Gastroesophageal sphincter (tissue), 4 donors: ENCODE data around the gene ASAP2. TPM values are rescaled to one million over a fixed set of nuclear protein-coding genes. Genes with fewer than 3 reads are reported as not detected.

Experiments
- ATAC-seq: fragments of 150-250 bp; one replicate; pipeline ENCODE4 v1.9.1; 2016; ENCODE audit warnings: mild to moderate bottlenecking, moderate library complexity
- H3K27ac ChIP-seq, 4 donors: fragments of 200-600 bp; sonication (generic) in 3 of 4; 1 replicate in 3 of 4; 2 replicates in 1 of 4; pipeline ENCODE4 v1.5.1; 2016 to 2019
- H3K27me3 ChIP-seq: fragments of 200-600 bp; sonication (generic); one replicate; pipeline ENCODE4 v1.5.1; 2019
- H3K36me3 ChIP-seq, 2 donors: fragments of 200-600 bp; sonication (generic); one replicate each; pipeline ENCODE4 v1.5.1; 2019; ENCODE audit warnings: control low read depth in 1 of 2
- H3K4me1 ChIP-seq, 3 donors: fragments of 200-600 bp; sonication (generic); 1 replicate in 2 of 3; 2 replicates in 1 of 3; pipeline ENCODE4 v1.5.1; 2016 to 2019; ENCODE audit warnings: control low read depth in 2 of 3
- H3K4me3 ChIP-seq, 2 donors: fragments of 200-600 bp; sonication (generic); one replicate each; pipeline ENCODE4 v1.5.1; 2019; ENCODE audit warnings: mild to moderate bottlenecking in 1 of 2, moderate library complexity in 1 of 2
- H3K9me3 ChIP-seq, 3 donors: fragments of 200-600 bp; sonication (generic); one replicate each; pipeline ENCODE4 v1.5.1; 2017 to 2019; ENCODE audit warnings: control low read depth in 2 of 3
- CTCF ChIP-seq, 4 experiments: fragments of 200-600 bp in 2 of 4; fragments of 450-650 bp in 2 of 4; sonication (generic) in 1 of 4; IDR thresholded peaks; one replicate each; pipeline ENCODE4 v1.5.1; 2017 to 2019; ENCODE audit warnings: antibody characterized with exemption in 4 of 4, mild to moderate bottlenecking in 2 of 4, moderate library complexity in 2 of 4
- EP300 ChIP-seq: sonication (generic); formaldehyde crosslinking; IDR thresholded peaks from one replicate; pipeline ENCODE4 v1.6.1; 2017; ENCODE audit warnings: antibody characterized with exemption, mild to moderate bottlenecking
- POLR2A ChIP-seq, 2 donors: fragments of 450-650 bp; IDR thresholded peaks; one replicate each; pipeline ENCODE4 v1.6.1; 2017; ENCODE audit warnings: antibody characterized with exemption in 2 of 2, mild to moderate bottlenecking in 2 of 2, moderate library complexity in 1 of 2
- POLR2AphosphoS5 ChIP-seq: sonication (generic); formaldehyde crosslinking; IDR thresholded peaks from one replicate; pipeline ENCODE4 v1.6.1; 2017; ENCODE audit warnings: antibody characterized with exemption
- whole genome bisulfite sequencing, 2 donors: methylation state at CpG; one replicate each; pipeline ENCODE4 v1.1.5; 2018; ENCODE audit warnings: low coverage in 1 of 2; 5-methylcytosine and 5-hydroxymethylcytosine counted together
- total RNA-seq, 4 donors: library from RNA; depleted of rRNA; stranded (reverse); fragments of >200 nt; gene quantifications; one replicate each; pipeline ENCODE4 v1.1.0, GENCODE V29; 2016

The ASAP2 gene
- total RNA-seq, 4 donors from 2014 or later: 18.3 to 31.4 (median 26.2) TPM

- H3K27ac ChIP-seq: peak overlapping the region in 3 of 4 donors; percentile 18 to 79 (median 77)
- no peak overlapping the region for H3K4me3 ChIP-seq
- H3K27me3 ChIP-seq: no peaks in the 10 kb centered on the region
- no peaks in the 10 kb centered on the region for H3K9me3 ChIP-seq
- WGBS, 2 donors: 66% methylated on average over 5 of the region's 6 CpGs; no CpG with 5 or more reads in 1 of the 2 donors
- H3K4me1 ChIP-seq: peaks cover 0 to 67% (median 16%) of the 10 kb centered on the region in 3 donors
- TF ChIP-seq POLR2AphosphoS5: no peak
- TF ChIP-seq POLR2A (IDR thresholded peaks at IDR 0.05): no peak
- TF ChIP-seq CTCF (IDR thresholded peaks at IDR 0.05): no peak
- TF ChIP-seq EP300: no peak
- ATAC-seq: no peak
- no peaks in the 10 kb centered on the region for H3K36me3 ChIP-seq
These were observed 106.0 kb downstream of the ASAP2 start for GRCh38 chr2:9312591-9312990.

GRCh38 chr2:9313443-9313842 lies 106.8 kb downstream of the ASAP2 start:
- no peaks in the 10 kb centered on the region for H3K36me3 ChIP-seq
- peaks cover 0 to 65% (median 18%) of the 10 kb centered on the region in 3 donors for H3K4me1 ChIP-seq
- TF ChIP-seq CTCF (IDR thresholded peaks at IDR 0.05): no peak
- no peak for TF ChIP-seq EP300
- TF ChIP-seq POLR2AphosphoS5: no peak
- no peak for TF ChIP-seq POLR2A (IDR thresholded peaks at IDR 0.05)
- peak overlapping the region in 1 of 4 donors; percentile 77 for H3K27ac ChIP-seq
- 87 to 93% methylated on average over 4 to 8 of the region's 9 CpGs for WGBS, 2 donors
- H3K4me3 ChIP-seq: no peak overlapping the region
- H3K9me3 ChIP-seq: no peaks in the 10 kb centered on the region
- H3K27me3 ChIP-seq: no peaks in the 10 kb centered on the region
- ATAC-seq: no peak

- ATAC-seq: peak; percentile 52
- Histone ChIP-seq H3K27ac (peak overlapping the region in 3 of 4 donors; percentile 78 to 80 (median 78)), H3K36me3 (no peaks in the 10 kb centered on the region), H3K4me1 (peaks cover 0 to 62% (median 20%) of the 10 kb centered on the region in 3 donors), H3K9me3 (no peaks in the 10 kb centered on the region), H3K27me3 (no peaks in the 10 kb centered on the region), H3K4me3 (no peak overlapping the region)
- WGBS, 2 donors: 24 to 68% methylated on average over 10 to 16 of the region's 16 CpGs
- TF ChIP-seq POLR2AphosphoS5 (no peak), POLR2A (IDR thresholded peaks at IDR 0.05) (no peak), CTCF (IDR thresholded peaks at IDR 0.05) (no peak), EP300 (no peak)
These were observed 108.8 kb downstream of the ASAP2 start for GRCh38 chr2:9315280-9315847.

GRCh38 chr2:9317559-9317958 lies 110.9 kb downstream of the ASAP2 start:
- H3K9me3 ChIP-seq: no peaks in the 10 kb centered on the region
- no peak overlapping the region for H3K4me3 ChIP-seq
- TF ChIP-seq POLR2AphosphoS5: no peak
- 92 to 96% methylated on average over 6 of the region's 6 CpGs for WGBS, 2 donors
- ATAC-seq: no peak
- H3K4me1 ChIP-seq: peaks cover 0 to 49% (median 11%) of the 10 kb centered on the region in 3 donors
- no peaks in the 10 kb centered on the region for H3K27me3 ChIP-seq
- peak overlapping the region in 1 of 4 donors; percentile 2 for H3K27ac ChIP-seq
- H3K36me3 ChIP-seq: peaks cover 0 to under 1% of the 10 kb centered on the region in 2 donors

GRCh38 chr2:9318461-9319337 lies 112.1 kb downstream of the ASAP2 start:
- ATAC-seq: no peak
- Histone ChIP-seq H3K9me3 (no peaks in the 10 kb centered on the region), H3K27ac (peak overlapping the region; percentile 30 to 71 (median 56)), H3K4me3 (no peak overlapping the region), H3K36me3 (peaks cover 0 to 12% of the 10 kb centered on the region in 2 donors), H3K4me1 (peaks cover 0 to 44% (median 11%) of the 10 kb centered on the region in 3 donors), H3K27me3 (no peaks in the 10 kb centered on the region)
- no peak for TF ChIP-seq CTCF (IDR thresholded peaks at IDR 0.05)
- no peak for TF ChIP-seq EP300
- no peak for TF ChIP-seq POLR2A (IDR thresholded peaks at IDR 0.05)
- no peak for TF ChIP-seq POLR2AphosphoS5
- 14% methylated on average over 8 of the region's 29 CpGs; no CpG with 5 or more reads in 1 of the 2 donors for WGBS, 2 donors
